SJCRH30 (cell line): ENCODE measurements around the gene NBEA. TPM values are rescaled to one million over a fixed set of nuclear protein-coding genes. Genes with fewer than 3 reads are reported as not detected.
"Not testable (repeated sequence)": the region's sequence is repeated elsewhere in the genome, so short reads cannot be mapped to it uniquely, and the experiment has no call there.

Source experiments
- DNase-seq, 2 experiments: peaks; one replicate each; pipeline ENCODE4 v3.0.0-alpha.2; 2015 to 2020
- H3K27ac ChIP-seq: fragments of 250-450 bp; sonication (Bioruptor Pico); 2 replicates; pipeline ENCODE4 v1.5.1; 2020; ENCODE audit warnings: mild to moderate bottlenecking, moderate library complexity
- H3K27me3 ChIP-seq: fragments of 250-450 bp; sonication (Bioruptor Pico); 2 replicates; pipeline ENCODE4 v1.5.1; 2020; ENCODE audit warnings: mild to moderate bottlenecking, moderate library complexity
- H3K36me3 ChIP-seq: fragments of 250-450 bp; sonication (Bioruptor Pico); 2 replicates; pipeline ENCODE4 v1.5.1; 2020; ENCODE audit warnings: mild to moderate bottlenecking, moderate library complexity
- H3K4me1 ChIP-seq: fragments of 250-450 bp; sonication (Bioruptor Pico); 2 replicates; pipeline ENCODE4 v1.5.1; 2020; ENCODE audit warnings: mild to moderate bottlenecking, moderate library complexity
- H3K4me3 ChIP-seq: fragments of 250-450 bp; sonication (Bioruptor Pico); 2 replicates; pipeline ENCODE4 v1.5.1; 2020; ENCODE audit warnings: mild to moderate bottlenecking, moderate library complexity
- H3K9me3 ChIP-seq: fragments of 250-450 bp; sonication (Bioruptor Pico); replicated peaks from 2 replicates; pipeline ENCODE4 v1.5.1; 2020; ENCODE audit warnings: mild to moderate bottlenecking, moderate library complexity
- total RNA-seq: library from RNA; depleted of rRNA; stranded (reverse); fragments of >200 nt; shearing (Covaris generic); gene quantifications from 2 replicates; pipeline ENCODE4 v1.2.3, GENCODE V29; 2014

NBEA gene
- total RNA-seq, 1 experiment from 2014 or later = 5.3 TPM

DNA sequence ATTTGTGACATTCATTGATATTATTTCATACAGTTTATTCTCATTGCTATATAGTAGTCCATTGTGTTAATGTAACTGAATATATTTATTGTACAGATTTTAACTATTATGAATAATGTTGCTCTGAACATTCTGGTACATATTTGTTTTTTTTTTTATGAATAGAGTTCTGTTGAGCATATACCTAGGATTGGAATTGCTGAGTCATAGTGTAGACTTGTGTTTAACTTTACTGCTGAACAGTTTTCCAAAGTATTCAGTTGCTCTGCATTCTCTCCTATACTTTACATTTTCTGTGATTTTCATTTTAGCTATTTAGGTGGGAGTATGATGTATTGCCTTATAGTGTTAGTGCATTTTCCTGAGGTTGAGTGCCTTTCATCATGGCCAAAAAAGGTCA lies 436.9 kb downstream of the NBEA start:
- Histone ChIP-seq H3K4me1 (no peaks in the 10 kb centered on the region; the same call in 1 of the 2 replicates), H3K27me3 (no peaks in the 10 kb centered on the region), H3K27ac (no peak overlapping the region), H3K36me3 (no peaks in the 10 kb centered on the region), H3K4me3 (no peak overlapping the region), H3K9me3 (no peaks in the 10 kb centered on the region)
- DNase-seq = no peak

DNA sequence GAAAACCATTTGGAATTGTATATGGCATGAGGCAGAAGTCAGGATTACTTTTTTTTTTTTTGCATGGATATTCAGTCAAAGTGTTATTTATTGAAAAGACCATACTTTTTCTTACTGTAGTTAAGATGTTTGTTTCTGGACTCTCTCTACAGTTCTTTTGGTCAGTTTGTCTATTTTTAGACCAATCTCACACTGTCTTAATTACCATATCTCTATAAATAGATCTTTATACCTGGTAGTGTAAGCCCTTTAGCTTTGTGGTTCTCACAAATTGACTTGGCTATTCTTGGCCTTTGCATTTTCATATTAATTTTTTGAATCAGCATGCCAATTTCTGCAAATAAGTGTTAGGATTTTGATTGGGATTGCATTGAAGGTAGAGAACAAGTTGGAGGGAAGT lies 437.6 kb downstream of the NBEA start:
- no peaks in the 10 kb centered on the region for H3K36me3 ChIP-seq
- no peaks in the 10 kb centered on the region for H3K27me3 ChIP-seq
- no peaks in the 10 kb centered on the region; the same call in 1 of the 2 replicates for H3K4me1 ChIP-seq
- H3K27ac ChIP-seq = no peak overlapping the region
- H3K9me3 ChIP-seq = no peaks in the 10 kb centered on the region
- no peak for DNase-seq
- H3K4me3 ChIP-seq = no peak overlapping the region

- H3K36me3 ChIP-seq = no peaks in the 10 kb centered on the region
- no peak overlapping the region for H3K4me3 ChIP-seq
- no peak overlapping the region for H3K27ac ChIP-seq
- H3K4me1 ChIP-seq = no peaks in the 10 kb centered on the region
- H3K9me3 ChIP-seq = no peaks in the 10 kb centered on the region
- peak in 1 of 2 experiments; percentile 22 for DNase-seq
- no peaks in the 10 kb centered on the region for H3K27me3 ChIP-seq
Measured at GRCh38 chr13:35387682-35388250, 445.7 kb downstream of the NBEA start.

DNA sequence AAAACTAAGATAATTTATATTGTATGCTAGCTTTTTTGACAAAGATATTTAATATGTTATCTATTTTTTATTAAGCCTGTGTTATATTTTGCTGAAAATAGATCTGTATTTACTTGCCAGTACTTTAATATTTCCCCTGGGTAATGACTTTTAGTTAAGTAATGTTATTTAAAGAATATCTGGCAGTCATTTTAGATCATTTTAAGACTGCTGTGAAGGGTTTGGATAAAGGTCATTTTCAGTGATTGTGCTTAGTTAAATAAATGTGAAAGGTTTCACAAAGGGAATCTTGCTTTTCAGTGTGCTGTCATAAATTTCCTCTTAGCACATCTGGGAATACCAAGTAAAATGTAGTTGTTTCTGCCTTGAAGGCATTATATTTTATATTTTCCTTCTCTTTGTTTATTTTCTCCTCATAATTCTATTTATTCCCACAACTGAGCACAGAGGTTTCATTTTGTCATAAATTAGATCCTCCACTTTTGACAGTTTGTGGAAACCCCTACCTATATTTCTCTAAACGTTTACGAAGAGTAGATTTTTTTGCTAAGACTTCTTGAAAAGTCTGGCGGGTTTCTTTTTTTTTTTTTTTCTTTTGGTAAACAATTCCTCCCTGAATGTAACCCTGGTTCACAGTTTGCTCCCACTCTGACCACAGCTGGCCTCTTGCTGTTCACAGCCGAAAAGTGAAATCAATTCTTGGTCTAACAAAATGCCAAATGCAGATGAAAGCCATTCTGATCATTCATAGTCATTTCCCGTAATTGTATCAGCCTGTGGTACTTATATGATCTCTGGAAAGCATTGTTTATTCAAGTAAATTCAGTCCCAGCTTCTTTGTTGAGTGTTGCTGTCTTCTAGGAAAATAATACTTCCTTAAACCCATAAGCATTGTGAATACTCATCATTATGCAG lies 446.6 kb downstream of the NBEA start:
- Histone ChIP-seq H3K36me3 (no peaks in the 10 kb centered on the region), H3K9me3 (no peaks in the 10 kb centered on the region), H3K27ac (no peak overlapping the region), H3K4me1 (no peaks in the 10 kb centered on the region), H3K4me3 (no peak overlapping the region), H3K27me3 (no peaks in the 10 kb centered on the region)
- peak in 1 of 2 experiments; percentile 17 for DNase-seq

- Histone ChIP-seq H3K27me3 (no peaks in the 10 kb centered on the region), H3K4me3 (no peak overlapping the region), H3K27ac (no peak overlapping the region), H3K36me3 (no peaks in the 10 kb centered on the region), H3K4me1 (no peaks in the 10 kb centered on the region), H3K9me3 (no peaks in the 10 kb centered on the region)
- DNase-seq = no peak
Measured at GRCh38 chr13:35389535-35389934, 447.5 kb downstream of the NBEA start.

DNA sequence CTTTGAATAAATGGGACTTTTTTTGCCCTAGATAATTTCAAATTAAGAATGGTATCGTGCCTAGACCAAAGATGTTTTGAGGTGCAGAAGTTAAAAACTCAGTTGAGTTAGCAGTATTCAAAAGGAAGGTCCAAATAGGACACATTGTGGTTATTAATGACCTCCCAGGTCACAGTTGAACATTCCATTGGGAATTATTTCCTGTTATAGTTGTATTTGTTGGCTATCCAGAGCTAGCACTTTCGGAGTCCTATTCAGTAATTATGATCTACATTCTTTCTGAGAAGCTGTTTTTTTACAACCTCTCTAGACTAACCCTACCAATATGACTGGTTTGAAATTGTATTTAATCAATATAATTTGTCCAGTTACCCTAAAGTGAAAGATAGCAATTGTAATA lies 450.7 kb downstream of the NBEA start:
- H3K4me3 ChIP-seq = no peak overlapping the region
- no peak overlapping the region for H3K27ac ChIP-seq
- no peak for DNase-seq
- no peaks in the 10 kb centered on the region for H3K27me3 ChIP-seq
- H3K36me3 ChIP-seq = no peaks in the 10 kb centered on the region
- H3K4me1 ChIP-seq = no peaks in the 10 kb centered on the region
- H3K9me3 ChIP-seq = no peaks in the 10 kb centered on the region

GRCh38 chr13:35393886-35394285 lies 451.8 kb downstream of the NBEA start:
- Histone ChIP-seq H3K4me1 (no peaks in the 10 kb centered on the region), H3K9me3 (no peaks in the 10 kb centered on the region), H3K4me3 (no peak overlapping the region), H3K27me3 (no peaks in the 10 kb centered on the region), H3K27ac (no peak overlapping the region), H3K36me3 (no peaks in the 10 kb centered on the region)
- DNase-seq = no peak

DNA sequence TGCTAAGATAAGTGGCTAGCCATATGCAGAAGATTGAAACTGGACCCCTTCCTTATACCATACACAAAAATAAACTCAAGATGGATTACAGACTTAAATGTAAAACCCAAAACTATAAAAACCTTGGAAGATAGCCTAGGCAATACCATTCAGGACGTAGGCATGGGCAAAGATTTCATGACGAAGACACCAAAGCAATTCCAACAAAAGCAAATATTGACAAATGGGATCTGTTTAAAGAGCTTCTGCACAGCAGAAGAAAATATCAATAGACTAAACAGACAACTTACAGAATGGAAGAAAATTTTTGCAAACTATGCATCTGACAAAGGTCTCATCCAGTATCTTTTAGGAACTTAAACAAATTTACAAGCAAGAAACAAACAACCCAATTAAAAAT lies 466.2 kb downstream of the NBEA start:
- not testable (repeated sequence) for H3K27ac ChIP-seq, H3K4me1 ChIP-seq, H3K36me3 ChIP-seq, H3K9me3 ChIP-seq, H3K4me3 ChIP-seq, H3K27me3 ChIP-seq, DNase-seq

GRCh38 chr13:35411059-35411744 lies 469.1 kb downstream of the NBEA start:
- no peaks in the 10 kb centered on the region for H3K36me3 ChIP-seq
- DNase-seq = no peak
- no peak overlapping the region for H3K27ac ChIP-seq
- H3K27me3 ChIP-seq = no peaks in the 10 kb centered on the region
- H3K9me3 ChIP-seq = no peaks in the 10 kb centered on the region
- H3K4me1 ChIP-seq = no peaks in the 10 kb centered on the region
- H3K4me3 ChIP-seq = no peak overlapping the region

GRCh38 chr13:35448465-35448864 lies 506.4 kb downstream of the NBEA start:
- no peaks in the 10 kb centered on the region for H3K4me1 ChIP-seq
- no peaks in the 10 kb centered on the region for H3K27me3 ChIP-seq
- DNase-seq = no peak
- no peak overlapping the region for H3K27ac ChIP-seq
- H3K4me3 ChIP-seq = no peak overlapping the region
- no peaks in the 10 kb centered on the region for H3K9me3 ChIP-seq
- H3K36me3 ChIP-seq = no peaks in the 10 kb centered on the region

DNA sequence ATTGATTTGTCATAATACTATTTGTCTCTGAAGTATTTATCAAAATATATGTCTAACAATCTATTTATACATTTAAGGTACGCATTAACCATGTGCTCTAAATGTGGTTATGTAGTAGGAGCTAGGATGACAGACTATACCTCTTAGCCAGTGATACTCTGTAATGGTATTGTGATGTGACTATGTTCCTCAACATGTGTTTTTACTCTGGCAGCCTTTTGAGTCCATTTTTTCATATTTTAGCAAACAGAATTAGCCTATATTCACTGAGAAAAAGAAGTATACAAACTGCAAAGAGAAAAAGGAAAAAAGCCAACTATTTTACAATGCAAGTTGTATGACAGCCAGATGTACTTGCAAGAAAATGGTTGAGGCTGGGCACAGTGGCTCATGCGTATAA lies 507.8 kb downstream of the NBEA start:
- Histone ChIP-seq H3K36me3 (no peaks in the 10 kb centered on the region), H3K9me3 (no peaks in the 10 kb centered on the region), H3K27me3 (no peaks in the 10 kb centered on the region), H3K27ac (no peak overlapping the region), H3K4me3 (no peak overlapping the region), H3K4me1 (no peaks in the 10 kb centered on the region)
- no peak for DNase-seq

DNA sequence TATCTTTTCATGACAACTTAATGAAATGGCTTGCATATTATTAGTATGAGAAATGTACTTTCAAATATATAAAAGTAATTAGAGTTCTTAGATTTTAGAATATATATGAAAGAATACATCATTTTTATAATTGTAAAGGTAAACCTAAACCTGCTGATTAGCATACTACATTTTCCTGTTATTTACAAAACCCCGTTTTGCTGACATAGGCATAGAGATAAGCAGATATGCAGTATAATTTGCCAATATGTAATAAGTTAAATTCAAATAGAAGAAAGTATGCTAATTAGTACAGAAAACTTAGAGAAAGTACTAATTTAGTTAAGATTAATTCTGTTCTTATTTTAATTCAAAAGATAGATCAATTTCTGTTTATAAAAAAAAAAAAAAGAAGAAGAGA lies 513.0 kb downstream of the NBEA start:
- H3K9me3 ChIP-seq = no peaks in the 10 kb centered on the region
- H3K36me3 ChIP-seq = no peaks in the 10 kb centered on the region
- no peaks in the 10 kb centered on the region for H3K4me1 ChIP-seq
- H3K27me3 ChIP-seq = no peaks in the 10 kb centered on the region
- no peak overlapping the region for H3K27ac ChIP-seq
- DNase-seq = no peak
- H3K4me3 ChIP-seq = no peak overlapping the region

DNA sequence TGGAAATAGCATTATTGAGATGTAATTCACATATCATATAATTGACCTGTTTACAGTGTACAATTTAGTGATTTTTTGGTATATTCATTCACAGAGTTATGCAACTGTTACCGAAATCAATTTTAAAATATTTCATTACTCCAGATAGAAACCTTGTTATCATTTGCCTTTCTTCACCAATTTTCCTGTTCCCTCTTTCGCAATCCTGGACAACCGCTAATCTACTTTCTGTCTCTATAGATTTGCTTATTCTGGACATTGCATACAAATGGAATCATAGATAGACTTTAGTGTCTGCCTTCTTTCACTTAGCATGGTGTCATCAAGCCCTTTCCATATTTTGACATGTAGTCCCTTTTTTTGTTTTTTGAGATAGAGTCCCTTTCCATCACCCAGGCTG lies 515.2 kb downstream of the NBEA start:
- Histone ChIP-seq H3K27ac (no peak overlapping the region), H3K9me3 (no peaks in the 10 kb centered on the region), H3K4me3 (no peak overlapping the region), H3K27me3 (no peaks in the 10 kb centered on the region), H3K4me1 (no peaks in the 10 kb centered on the region), H3K36me3 (no peaks in the 10 kb centered on the region)
- DNase-seq = no peak

GRCh38 chr13:35460061-35460460 lies 518.0 kb downstream of the NBEA start:
- Histone ChIP-seq H3K36me3 (no peaks in the 10 kb centered on the region), H3K27me3 (no peaks in the 10 kb centered on the region), H3K9me3 (no peaks in the 10 kb centered on the region), H3K4me1 (no peaks in the 10 kb centered on the region), H3K27ac (no peak overlapping the region), H3K4me3 (no peak overlapping the region)
- DNase-seq = no peak

DNA sequence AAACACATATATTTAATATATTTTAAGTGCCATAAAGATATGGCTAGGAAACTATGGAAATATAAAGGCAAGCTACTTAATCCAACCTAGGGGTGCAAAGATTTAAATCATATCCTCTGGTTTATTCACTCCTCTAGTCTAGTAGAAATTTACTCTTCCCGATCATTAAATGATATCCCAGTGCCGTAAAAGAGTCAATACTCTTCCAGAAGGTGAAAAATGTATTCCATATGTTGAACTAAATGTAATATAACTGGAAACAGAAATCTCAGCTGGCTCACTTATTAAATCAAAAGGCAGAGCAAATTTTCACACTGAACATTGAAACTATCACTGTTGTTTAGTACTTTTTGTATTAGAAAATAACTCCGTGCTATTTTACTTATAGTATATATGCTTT lies 523.3 kb downstream of the NBEA start:
- Histone ChIP-seq H3K27me3 (no peaks in the 10 kb centered on the region), H3K27ac (no peak overlapping the region), H3K4me1 (peaks cover 6% of the 10 kb centered on the region), H3K4me3 (no peak overlapping the region), H3K36me3 (no peaks in the 10 kb centered on the region), H3K9me3 (no peaks in the 10 kb centered on the region)
- DNase-seq = no peak
